HepG2 (cell line): Measurements from ENCODE around the gene BCAS4. TPM values are rescaled to one million over a fixed set of nuclear protein-coding genes. Genes with fewer than 3 reads are reported as not detected.

Experiments
- ATAC-seq: fragments of 200-7000 bp; cut with Tn5 transposase; 3 replicates; pipeline ENCODE4 v1.9.1; 2020; ENCODE audit warnings: mild to moderate bottlenecking, moderate library complexity
- Bru-seq: library from RNA; stranded (reverse); fragments of 400-500 nt; gene quantifications from one replicate; lab custom pipeline; 2021; lab: Mats Ljungman, UMichigan
- BruChase-seq, 2 experiments: library from RNA; stranded (reverse); fragments of 400-500 nt; gene quantifications; one replicate each; lab custom pipeline; 2021; lab: Mats Ljungman, UMichigan
- BruUV-seq: library from RNA; stranded (reverse); fragments of 400-500 nt; replicated peaks from 2 replicates; lab custom pipeline; 2021; lab: Mats Ljungman, UMichigan
- CTCF ChIA-PET: fragments of 300-600 bp; formaldehyde crosslinking; extraction: SDS; loops from one replicate; lab custom pipeline; 2021; ENCODE audit warnings: low total read pairs, inconsistent platforms, low intra/inter-chr PET ratio; lab: Yijun Ruan, JAX
- POLR2A ChIA-PET: fragments of 350-600 bp; sonication (Branson Sonifier 250); formaldehyde crosslinking; loops from one replicate; lab custom pipeline; 2020; ENCODE audit warnings: antibody characterized with exemption, inconsistent platforms; lab: Yijun Ruan, JAX
- DNase-seq: peaks from one replicate; pipeline ENCODE4 v3.0.0-alpha.2; 2015; ENCODE audit warnings: low spot score
- FAIRE-seq: peaks from 3 replicates; lab custom pipeline; 2011; peaks lifted over from hg19 to GRCh38; lab: Jason Lieb, UNC
- H2AFZ ChIP-seq: one replicate; pipeline ENCODE4 v1.6.1; 2011; ENCODE audit warnings: low read length, inconsistent platforms
- H3K27ac ChIP-seq: fragments of 300-600 bp; 3 replicates; pipeline ENCODE4 v1.8.0; 2011; ENCODE audit warnings: mixed run types, mild to moderate bottlenecking, mixed read lengths, low read length, inconsistent platforms; ENCODE audit not compliant: insufficient read depth; ENCODE audit errors: extremely low read length
- H3K27me3 ChIP-seq, 2 experiments: fragments of 200-600 bp in 1 of 2; 2 replicates in 1 of 2; 3 replicates in 1 of 2; pipeline versions ENCODE4 v1.6.0 to v1.8.0; 2011; ENCODE audit warnings: low read length in 2 of 2, mild to moderate bottlenecking in 2 of 2, moderate library complexity in 2 of 2, inconsistent platforms in 1 of 2; ENCODE audit not compliant: insufficient read depth in 2 of 2, control insufficient read depth in 1 of 2
- H3K36me3 ChIP-seq, 2 experiments: fragments of 200-600 bp in 1 of 2; replicated peaks in 1 of 2; 2 replicates in 1 of 2; 3 replicates in 1 of 2; pipeline versions ENCODE4 v1.5.1 to v1.8.0; 2011; ENCODE audit warnings: low read length in 2 of 2, inconsistent platforms in 1 of 2; ENCODE audit not compliant: insufficient read depth in 2 of 2, control insufficient read depth in 1 of 2
- H3K4me1 ChIP-seq: 2 replicates; pipeline ENCODE4 v1.5.1; 2012; ENCODE audit warnings: low read length, inconsistent platforms; ENCODE audit not compliant: insufficient read depth
- H3K4me2 ChIP-seq: 2 replicates; pipeline ENCODE4 v1.6.0; 2011; ENCODE audit warnings: low read depth, low read length, inconsistent platforms
- H3K4me3 ChIP-seq, 3 experiments: fragments of 200-600 bp in 1 of 3; sonication (generic), shearing (Covaris generic) in 1 of 3; replicated peaks in 1 of 3; 2 replicates each; pipeline ENCODE4 v1.5.1; 2011 to 2016; ENCODE audit warnings: low read length in 3 of 3, inconsistent platforms in 2 of 3, low read depth in 2 of 3, mild to moderate bottlenecking in 2 of 3, control low read depth in 1 of 3, mixed read lengths in 1 of 3; ENCODE audit not compliant: insufficient read depth in 1 of 3
- H3K79me2 ChIP-seq: one replicate; pipeline ENCODE4 v1.6.1; 2011; ENCODE audit warnings: low read length, inconsistent platforms; ENCODE audit not compliant: insufficient read depth
- H3K9ac ChIP-seq: 2 replicates; pipeline ENCODE4 v1.6.0; 2011; ENCODE audit warnings: mild to moderate bottlenecking, low read depth, low read length, inconsistent platforms; ENCODE audit not compliant: insufficient read depth
- H3K9me3 ChIP-seq: 2 replicates; pipeline ENCODE4 v1.5.1; 2012; ENCODE audit warnings: mild to moderate bottlenecking, low read length
- H4K20me1 ChIP-seq: 2 replicates; pipeline ENCODE4 v1.6.0; 2011; ENCODE audit warnings: inconsistent platforms, mild to moderate bottlenecking, low read length, moderate library complexity; ENCODE audit not compliant: insufficient read depth
- CBX5 ChIP-seq: sonication (generic); formaldehyde crosslinking; IDR thresholded peaks from 2 replicates; pipeline ENCODE4 v1.4.0; 2020; ENCODE audit warnings: missing genetic modification reagents, borderline replicate concordance
- DNMT1 ChIP-seq: sonication (generic); formaldehyde crosslinking; IDR thresholded peaks from 2 replicates; pipeline ENCODE4 v1.5.1; 2020; ENCODE audit warnings: mild to moderate bottlenecking, missing genetic modification reagents
- JUNB ChIP-seq: sonication (generic); formaldehyde crosslinking; IDR thresholded peaks from 2 replicates; pipeline ENCODE4 v1.8.0; 2022; ENCODE audit warnings: missing genetic modification reagents, mild to moderate bottlenecking, borderline replicate concordance
- KAT8 ChIP-seq: IDR thresholded peaks from 2 replicates; pipeline ENCODE4 v1.6.1; 2016; ENCODE audit warnings: missing genetic modification reagents, missing compliant biosample characterization
- PHF5A ChIP-seq: IDR thresholded peaks from one replicate; pipeline ENCODE4 v1.6.1; 2018; ENCODE audit warnings: low read depth, missing genetic modification reagents; ENCODE audit not compliant: unreplicated experiment
- TBL1XR1 ChIP-seq: fragments of 150-350 bp; IDR thresholded peaks from 2 replicates; pipeline ENCODE4 v1.6.1; 2014; ENCODE audit warnings: borderline replicate concordance, low read length; ENCODE audit not compliant: partially characterized antibody
- ZKSCAN8 ChIP-seq: IDR thresholded peaks from 2 replicates; pipeline ENCODE4 v1.6.1; 2016; ENCODE audit warnings: borderline replicate concordance, missing genetic modification reagents, missing compliant biosample characterization
- ZNF101 ChIP-seq: sonication (generic); formaldehyde crosslinking; IDR thresholded peaks from 2 replicates; pipeline ENCODE4 v1.4.0; 2020; ENCODE audit warnings: mild to moderate bottlenecking, low read depth, missing genetic modification reagents, borderline replicate concordance
- ZNF12 ChIP-seq: sonication (generic); formaldehyde crosslinking; IDR thresholded peaks from 2 replicates; pipeline ENCODE4 v1.5.0; 2020; ENCODE audit warnings: missing genetic modification reagents
- ZNF33A ChIP-seq: sonication (generic); formaldehyde crosslinking; IDR thresholded peaks from 2 replicates; pipeline ENCODE4 v1.5.1; 2020; ENCODE audit warnings: missing genetic modification reagents, mild to moderate bottlenecking, moderate library complexity, borderline replicate concordance
- ZNF574 ChIP-seq: sonication (generic); formaldehyde crosslinking; IDR thresholded peaks from 2 replicates; pipeline ENCODE4 v1.4.0; 2020; ENCODE audit warnings: missing genetic modification reagents
- WGBS: methylation state at CpG from one replicate; pipeline ENCODE4 v1.1.6; 2017; ENCODE audit warnings: low lambda C conversion rate; 5-methylcytosine and 5-hydroxymethylcytosine counted together
- in situ Hi-C: cut with HindIII; loops from 2 replicates; pipeline ENCODE4 v1.10.0; 2017; ENCODE audit warnings: low pct_unique_long_range_greater_than_20kb; ENCODE audit not compliant: extremely low pct_ligation_motif_present
- intact Hi-C: fragments of 100-400 bp; cut with micrococcal nuclease; formaldehyde crosslinking; loops from one replicate; pipeline ENCODE4 v1.10.0; 2022; ENCODE audit not compliant: unreplicated experiment
- long read RNA-seq, 2 experiments: library from RNA in 1 of 2; library from polyadenylated mRNA in 1 of 2; stranded (forward) in 1 of 2; unstranded in 1 of 2; transcript quantifications; one replicate each; pipeline ENCODE4 v2.0.0, GENCODE V29; 2019 to 2022
- polyA minus RNA-seq, 3 experiments: library from RNA; depleted of rRNA, polyadenylated mRNA; stranded (reverse); fragments of >200 nt; gene quantifications; 2 replicates each; pipeline ENCODE4 v1.2.3, GENCODE V29; 2011; ENCODE audit warnings: low replicate concordance in 1 of 3
- polyA plus RNA-seq, 8 experiments: library from polyadenylated mRNA; depleted of rRNA in 3 of 8; stranded (reverse) in 7 of 8; unstranded in 1 of 8; fragments of >200 nt; fragmentation: Illumina TruSeq in 4 of 8; extraction: Trizol in 4 of 8; gene quantifications; 2 replicates each; pipeline versions ENCODE4 v1.2.1 to v1.2.3, GENCODE V29; 2011 to 2016; ENCODE audit warnings: low read depth in 4 of 8, missing spikeins in 1 of 8, mixed read lengths in 1 of 8; ENCODE audit not compliant: insufficient read depth in 1 of 8
- total RNA-seq, 5 experiments: library from RNA; depleted of rRNA; stranded (reverse); fragments of >200 nt; fragmentation: Illumina TruSeq; extraction: Trizol; gene quantifications; 2 replicates each; pipeline ENCODE4 v1.2.3, GENCODE V29; 2016; ENCODE audit warnings: low read depth in 1 of 5

Gene BCAS4
- total RNA-seq (2016; rRNA removed; fragmentation: Illumina TruSeq; extraction: Trizol): 5.9 and 7.2 TPM in 2 replicates
- total RNA-seq (2016; cell fraction: cytosol; rRNA removed; fragmentation: Illumina TruSeq; extraction: Trizol; ENCODE audit: low read depth): 3.6 and 4.1 TPM in 2 replicates
- total RNA-seq (2016; cell fraction: insoluble cytoplasmic fraction; rRNA removed; fragmentation: Illumina TruSeq; extraction: Trizol): 7.0 and 8.2 TPM in 2 replicates
- 6.0 and 7.8 TPM in 2 replicates for total RNA-seq (2016; cell fraction: membrane; rRNA removed; fragmentation: Illumina TruSeq; extraction: Trizol)
- 3.0 and 4.1 TPM in 2 replicates for total RNA-seq (2016; cell fraction: nucleus; rRNA removed; fragmentation: Illumina TruSeq; extraction: Trizol)
- polyA plus RNA-seq (2011; rRNA removed): 7.9 and 8.0 TPM in 2 replicates
- polyA plus RNA-seq (2011; cell fraction: cytosol; rRNA removed): 6.7 and 10.5 TPM in 2 replicates
- 4.6 and 7.3 TPM in 2 replicates for polyA plus RNA-seq (2011; cell fraction: nucleus; rRNA removed)
- polyA plus RNA-seq (2012): 3.8 and 5.2 TPM in 2 replicates
- polyA plus RNA-seq (2016; cell fraction: cytosol; fragmentation: Illumina TruSeq; extraction: Trizol; ENCODE audit: low read depth): 6.8 and 7.0 TPM in 2 replicates
- 6.9 and 7.1 TPM in 2 replicates for polyA plus RNA-seq (2016; cell fraction: insoluble cytoplasmic fraction; fragmentation: Illumina TruSeq; extraction: Trizol; ENCODE audit: low read depth)
- 5.1 and 6.4 TPM in 2 replicates for polyA plus RNA-seq (2016; cell fraction: membrane; fragmentation: Illumina TruSeq; extraction: Trizol; ENCODE audit: low read depth)
- 3.6 and 6.6 TPM in 2 replicates for polyA plus RNA-seq (2016; cell fraction: nucleus; fragmentation: Illumina TruSeq; extraction: Trizol; ENCODE audit: insufficient read depth, low read depth)
- polyA minus RNA-seq (2011; rRNA and poly(A)+ RNA removed; ENCODE audit: low replicate concordance): 0.07 and 10.0 TPM in 2 replicates
- polyA minus RNA-seq (2011; cell fraction: cytosol; rRNA and poly(A)+ RNA removed): 2.9 and 4.1 TPM in 2 replicates
- polyA minus RNA-seq (2011; cell fraction: nucleus; rRNA and poly(A)+ RNA removed): 2.9 and 4.1 TPM in 2 replicates
- Bru-seq, nascent RNA: percentile 36 among the genes with signal in this experiment
- percentile 34 among the genes with signal in this experiment for BruChase-seq, experiment 1, labeled RNA remaining after a 6-hour chase
- percentile 35 among the genes with signal in this experiment for BruChase-seq, experiment 2, labeled RNA remaining after a 2-hour chase
- long read RNA-seq, experiment 1, full-length matches to known transcripts: 17 of 19 reads
- long read RNA-seq, experiment 1, partial matches to known transcripts: 0 of 19 reads
- long read RNA-seq, experiment 1, other reads (novel, unspliced or antisense): 2 of 19 reads
- long read RNA-seq, experiment 2, full-length matches to known transcripts: 7 of 12 reads
- long read RNA-seq, experiment 2, partial matches to known transcripts: 0 of 12 reads
- long read RNA-seq, experiment 2, other reads (novel, unspliced or antisense): 5 of 12 reads

GRCh38 chr20:50794846-50795634 lies at the start of gene BCAS4:
TSS of gene BCAS4 (plus strand) at chr20:50795061. CDS start at chr20:50795084, 23 bp downstream.
- Histone ChIP-seq H3K27me3 (no peaks in the 10 kb centered on the region), H3K4me1 (peaks cover 41% of the 10 kb centered on the region), H3K9me3 (no peaks in the 10 kb centered on the region), H3K4me2 (peak within 1 kb of the TSS; percentile 90), H3K4me3 (peak within 1 kb of the TSS; percentile 81 to 94 (median 88)), H2AFZ (peak within 1 kb of the TSS; percentile 95), H4K20me1 (no peaks in the 10 kb centered on the region), H3K9ac (peak within 1 kb of the TSS; percentile 65), H3K79me2 (no peaks in the 10 kb centered on the region), H3K36me3 (no peaks in the 10 kb centered on the region), H3K27ac (no peak within 1 kb of the TSS)
- DNase-seq (peak; percentile 76), ATAC-seq (peak; percentile 87), FAIRE-seq (no peak)
- ChIA-PET POLR2A (interaction anchor here (0.9 to 2.9 kb wide), 9 partner anchors 9 to 192 kb away, joined by 3 to 29 read pairs (median 4); partner anchors contain the start of genes ADNP, DPM1 and MOCS3), CTCF (interaction anchor here (2.0 to 3.3 kb wide), 4 partner anchors 24 to 512 kb away, joined by 8 to 62 read pairs (median 15); partner anchors contain the start of gene ADNP)
- BruUV-seq: TSS peak; percentile 51
- intact Hi-C loops: loop anchor here (1.0 to 5.0 kb wide), 4 partner anchors 64 to 512 kb away; partner anchors contain the start of gene PARD6B
- in situ Hi-C loops: loop anchor here (10.0 to 25.0 kb wide), 2 partner anchors 140 to 517 kb away; partner anchors contain the start of gene ADNP
- 1% methylated on average over 83 of the region's 92 CpGs for WGBS
- peak; percentile 77; the same call in 1 of the 2 replicates for TF ChIP-seq DNMT1 (CRISPR knock-in tag)
- 0 out of 2 replicates have a peak, but pooled peaks have one; percentile 21 for TF ChIP-seq ZKSCAN8 (CRISPR knock-in tag)
- TF ChIP-seq PHF5A (CRISPR knock-in tag): peak; percentile 25
- no peak for TF ChIP-seq JUNB (CRISPR knock-in tag)
- peak; percentile 40; the same call in 1 of the 2 replicates for TF ChIP-seq CBX5 (CRISPR knock-in tag)
- no peak for TF ChIP-seq ZNF101
- TF ChIP-seq ZNF574 (CRISPR knock-in tag): peak; percentile 74
- TF ChIP-seq TBL1XR1: no peak
- peak; percentile 50; the same call in 1 of the 2 replicates for TF ChIP-seq KAT8
- no peak for TF ChIP-seq ZNF33A
- no peak for TF ChIP-seq ZNF12 (CRISPR knock-in tag)
